Vagina (tissue), 2 donors: Measurements from ENCODE around the gene NSMCE1. TPM values are rescaled to one million over a fixed set of nuclear protein-coding genes. Genes with fewer than 3 reads are reported as not detected.

Experiments
- DNase-seq, 2 donors: peaks; one replicate each; pipeline ENCODE4 v3.0.0-alpha.2; 2017; ENCODE audit errors: extremely low spot score in 2 of 2
- H3K27ac ChIP-seq: fragments of 200-600 bp; sonication (generic); one replicate; pipeline ENCODE4 v1.5.1; 2019
- H3K27me3 ChIP-seq: fragments of 200-600 bp; sonication (generic); one replicate; pipeline ENCODE4 v1.5.1; 2019
- H3K36me3 ChIP-seq, 2 donors: fragments of 200-600 bp; sonication (generic); one replicate each; pipeline ENCODE4 v1.5.1; 2017 to 2019
- H3K4me1 ChIP-seq: fragments of 200-600 bp; sonication (generic); one replicate; pipeline ENCODE4 v1.5.1; 2019
- H3K4me3 ChIP-seq, 2 donors: fragments of 200-600 bp; sonication (generic); 1 replicate in 1 of 2; 2 replicates in 1 of 2; pipeline ENCODE4 v1.5.1; 2016 to 2019
- H3K9me3 ChIP-seq: fragments of 200-600 bp; sonication (generic); one replicate; pipeline ENCODE4 v1.5.1; 2019
- POLR2A ChIP-seq, 2 donors: fragments of 450-650 bp; IDR thresholded peaks; one replicate each; pipeline ENCODE4 v1.6.1; 2017; ENCODE audit warnings: antibody characterized with exemption in 2 of 2, mild to moderate bottlenecking in 2 of 2, moderate library complexity in 2 of 2
- POLR2AphosphoS5 ChIP-seq, 2 donors: sonication (generic); formaldehyde crosslinking; IDR thresholded peaks; one replicate each; pipeline ENCODE4 v1.9.0; 2017; ENCODE audit warnings: antibody characterized with exemption in 2 of 2, mild to moderate bottlenecking in 2 of 2, low read depth in 1 of 2; ENCODE audit not compliant: insufficient read depth in 1 of 2
- intact Hi-C: fragments of 100-400 bp; cut with DNase I; formaldehyde crosslinking; loops from one replicate; pipeline ENCODE4 v1.15.1; 2023
- total RNA-seq: library from RNA; depleted of rRNA; stranded (reverse); fragments of >200 nt; gene quantifications from one replicate; pipeline ENCODE4 v1.2.3, GENCODE V29; 2016
- TF ChIP-seq, protein P1 (sequence below), 3 experiments: fragments of 450-650 bp in 2 of 3; fragments of 200-600 bp in 1 of 3; sonication (generic) in 1 of 3; IDR thresholded peaks; one replicate each; pipeline ENCODE4 v1.5.1; 2017 to 2019; ENCODE audit warnings: antibody characterized with exemption in 3 of 3, mild to moderate bottlenecking in 2 of 3, moderate library complexity in 2 of 3

The NSMCE1 gene
- total RNA-seq, 1 donor from 2014 or later, result 24.6 TPM

GRCh38 chr16:27189335-27189972 lies 79.1 kb downstream of the NSMCE1 start:
- intact Hi-C loops, result no loop called here
- TF ChIP-seq POLR2A (IDR thresholded peaks at IDR 0.05) (no peak), POLR2AphosphoS5 (IDR thresholded peaks at IDR 0.05; ENCODE audit: insufficient read depth in 1 of 2, low read depth in 1 of 2) (no peak)
- TF ChIP-seq, protein P1, sequence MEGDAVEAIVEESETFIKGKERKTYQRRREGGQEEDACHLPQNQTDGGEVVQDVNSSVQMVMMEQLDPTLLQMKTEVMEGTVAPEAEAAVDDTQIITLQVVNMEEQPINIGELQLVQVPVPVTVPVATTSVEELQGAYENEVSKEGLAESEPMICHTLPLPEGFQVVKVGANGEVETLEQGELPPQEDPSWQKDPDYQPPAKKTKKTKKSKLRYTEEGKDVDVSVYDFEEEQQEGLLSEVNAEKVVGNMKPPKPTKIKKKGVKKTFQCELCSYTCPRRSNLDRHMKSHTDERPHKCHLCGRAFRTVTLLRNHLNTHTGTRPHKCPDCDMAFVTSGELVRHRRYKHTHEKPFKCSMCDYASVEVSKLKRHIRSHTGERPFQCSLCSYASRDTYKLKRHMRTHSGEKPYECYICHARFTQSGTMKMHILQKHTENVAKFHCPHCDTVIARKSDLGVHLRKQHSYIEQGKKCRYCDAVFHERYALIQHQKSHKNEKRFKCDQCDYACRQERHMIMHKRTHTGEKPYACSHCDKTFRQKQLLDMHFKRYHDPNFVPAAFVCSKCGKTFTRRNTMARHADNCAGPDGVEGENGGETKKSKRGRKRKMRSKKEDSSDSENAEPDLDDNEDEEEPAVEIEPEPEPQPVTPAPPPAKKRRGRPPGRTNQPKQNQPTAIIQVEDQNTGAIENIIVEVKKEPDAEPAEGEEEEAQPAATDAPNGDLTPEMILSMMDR (IDR thresholded peaks at IDR 0.05), result no peak

GRCh38 chr16:27188633-27189032 lies 79.9 kb downstream of the NSMCE1 start:
- TF ChIP-seq, protein P1 (IDR thresholded peaks at IDR 0.05), result no peak
- TF ChIP-seq POLR2A (IDR thresholded peaks at IDR 0.05), result no peak
- TF ChIP-seq POLR2AphosphoS5 (IDR thresholded peaks at IDR 0.05; ENCODE audit: insufficient read depth in 1 of 2, low read depth in 1 of 2), result no peak
- no peaks in the 10 kb centered on the region for H3K36me3 ChIP-seq
- H3K4me3 ChIP-seq, result no peak overlapping the region
- H3K27me3 ChIP-seq, result no peaks in the 10 kb centered on the region
- H3K27ac ChIP-seq, result no peak overlapping the region
- H3K4me1 ChIP-seq, result no peaks in the 10 kb centered on the region
- no peak for DNase-seq
- no peaks in the 10 kb centered on the region for H3K9me3 ChIP-seq
- intact Hi-C loops, result no loop called here

More at GRCh38 chr16:27189335-27189972, 79.1 kb downstream of the NSMCE1 start:
- no peak overlapping the region for H3K4me3 ChIP-seq
- no peaks in the 10 kb centered on the region for H3K27me3 ChIP-seq
- no peak for DNase-seq
- no peak overlapping the region for H3K27ac ChIP-seq
- H3K9me3 ChIP-seq, result no peaks in the 10 kb centered on the region
- H3K36me3 ChIP-seq, result no peaks in the 10 kb centered on the region
- H3K4me1 ChIP-seq, result no peaks in the 10 kb centered on the region

DNA sequence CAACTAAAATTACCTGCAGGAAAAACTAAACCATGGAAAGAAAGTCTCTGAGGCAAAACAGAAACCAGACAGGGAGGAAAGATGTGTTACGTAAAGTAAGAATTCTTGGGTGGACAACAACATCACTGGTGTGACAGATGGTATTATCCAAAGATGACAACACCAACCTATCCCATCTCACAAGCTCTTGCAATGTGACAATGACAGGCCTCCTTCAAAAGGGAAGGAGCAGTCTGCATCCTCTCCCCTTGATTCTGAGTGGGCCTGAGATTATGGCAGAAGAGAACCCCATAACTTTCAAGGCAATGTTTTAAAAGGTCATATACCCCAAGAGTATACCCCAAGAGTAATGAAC lies 82.8 kb downstream of the NSMCE1 start:
- Histone ChIP-seq H3K27ac (no peak overlapping the region), H3K4me3 (no peak overlapping the region), H3K4me1 (no peaks in the 10 kb centered on the region), H3K27me3 (no peaks in the 10 kb centered on the region), H3K36me3 (no peaks in the 10 kb centered on the region), H3K9me3 (no peaks in the 10 kb centered on the region)
- no peak for DNase-seq
- intact Hi-C loops, result loop anchor here (1.0 kb wide), 1 partner anchor 25 kb away; no protein-coding TSS in a partner anchor
- TF ChIP-seq POLR2A (IDR thresholded peaks at IDR 0.05) (no peak), POLR2AphosphoS5 (IDR thresholded peaks at IDR 0.05; ENCODE audit: insufficient read depth in 1 of 2, low read depth in 1 of 2) (no peak)
- TF ChIP-seq, protein P1 (IDR thresholded peaks at IDR 0.05), result no peak

GRCh38 chr16:27182906-27183405 lies 85.6 kb downstream of the NSMCE1 start:
- TF ChIP-seq POLR2AphosphoS5 (IDR thresholded peaks at IDR 0.05; ENCODE audit: insufficient read depth in 1 of 2, low read depth in 1 of 2) (no peak), POLR2A (IDR thresholded peaks at IDR 0.05) (no peak)
- TF ChIP-seq, protein P1 (IDR thresholded peaks at IDR 0.05), result no peak

More at GRCh38 chr16:27182906-27183405, 85.6 kb downstream of the NSMCE1 start:
- no peak overlapping the region for H3K27ac ChIP-seq
- H3K4me1 ChIP-seq, result no peaks in the 10 kb centered on the region
- intact Hi-C loops, result no loop called here
- no peak for DNase-seq
- H3K9me3 ChIP-seq, result no peaks in the 10 kb centered on the region
- H3K36me3 ChIP-seq, result no peaks in the 10 kb centered on the region
- H3K4me3 ChIP-seq, result no peak overlapping the region
- H3K27me3 ChIP-seq, result no peaks in the 10 kb centered on the region
